ENCODE measurements around the gene USF2.

Gene USF2

GRCh38 chr19:35246466-35247092, 22.2 kb upstream of the USF2 start:
- no peak for DNase-seq

GRCh38 chr19:35247526-35248309, 21.0 kb upstream of the USF2 start:
- peak; percentile 59 for DNase-seq

DNA sequence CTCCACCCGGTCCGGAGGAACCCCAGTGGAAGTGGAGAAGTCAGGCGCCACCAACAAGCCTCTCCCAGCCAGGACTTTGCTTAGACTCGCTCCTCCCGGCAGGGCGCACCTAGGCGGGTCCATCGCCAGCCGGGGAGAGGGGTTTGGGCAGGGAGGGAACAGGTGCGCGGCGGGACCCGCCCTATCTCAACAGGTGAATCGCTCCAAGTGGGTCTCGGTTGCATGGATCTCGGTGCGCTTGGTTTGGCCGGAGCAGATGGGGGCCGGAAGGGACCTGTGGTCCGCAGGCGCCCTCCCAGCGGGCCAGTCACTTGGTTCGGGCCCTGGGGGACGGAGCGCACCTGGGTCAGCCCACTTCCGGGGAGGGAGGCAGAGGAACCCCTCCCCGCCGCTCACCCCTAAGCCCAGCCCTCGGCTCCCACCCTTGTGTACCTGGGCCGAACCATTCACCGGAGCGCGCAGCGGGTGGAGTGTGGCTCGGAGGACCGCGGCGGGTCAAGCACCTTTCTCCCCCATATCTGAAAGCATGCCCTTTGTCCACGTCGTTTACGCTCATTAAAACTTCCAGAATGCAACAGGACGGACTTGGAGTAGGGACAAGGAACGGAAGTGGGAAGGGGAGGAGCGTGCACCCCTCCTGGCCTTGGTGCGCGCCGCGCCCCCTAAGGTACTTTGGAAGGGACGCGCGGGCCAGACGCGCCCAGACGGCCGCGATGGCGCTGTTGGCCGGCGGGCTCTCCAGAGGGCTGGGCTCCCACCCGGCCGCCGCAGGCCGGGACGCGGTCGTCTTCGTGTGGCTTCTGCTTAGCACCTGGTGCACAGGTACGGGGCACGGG, 20.2 kb upstream of the USF2 start, which contains the start of gene LSR:
Gene LSR (plus strand): TSS at position 693 of the 836 bp plus-strand sequence. CDS start 21 bp downstream, at position 714.
- DNase-seq: peak; percentile 68

GRCh38 chr19:35249146-35249847, 19.5 kb upstream of the USF2 start:
- no peak for DNase-seq

DNA sequence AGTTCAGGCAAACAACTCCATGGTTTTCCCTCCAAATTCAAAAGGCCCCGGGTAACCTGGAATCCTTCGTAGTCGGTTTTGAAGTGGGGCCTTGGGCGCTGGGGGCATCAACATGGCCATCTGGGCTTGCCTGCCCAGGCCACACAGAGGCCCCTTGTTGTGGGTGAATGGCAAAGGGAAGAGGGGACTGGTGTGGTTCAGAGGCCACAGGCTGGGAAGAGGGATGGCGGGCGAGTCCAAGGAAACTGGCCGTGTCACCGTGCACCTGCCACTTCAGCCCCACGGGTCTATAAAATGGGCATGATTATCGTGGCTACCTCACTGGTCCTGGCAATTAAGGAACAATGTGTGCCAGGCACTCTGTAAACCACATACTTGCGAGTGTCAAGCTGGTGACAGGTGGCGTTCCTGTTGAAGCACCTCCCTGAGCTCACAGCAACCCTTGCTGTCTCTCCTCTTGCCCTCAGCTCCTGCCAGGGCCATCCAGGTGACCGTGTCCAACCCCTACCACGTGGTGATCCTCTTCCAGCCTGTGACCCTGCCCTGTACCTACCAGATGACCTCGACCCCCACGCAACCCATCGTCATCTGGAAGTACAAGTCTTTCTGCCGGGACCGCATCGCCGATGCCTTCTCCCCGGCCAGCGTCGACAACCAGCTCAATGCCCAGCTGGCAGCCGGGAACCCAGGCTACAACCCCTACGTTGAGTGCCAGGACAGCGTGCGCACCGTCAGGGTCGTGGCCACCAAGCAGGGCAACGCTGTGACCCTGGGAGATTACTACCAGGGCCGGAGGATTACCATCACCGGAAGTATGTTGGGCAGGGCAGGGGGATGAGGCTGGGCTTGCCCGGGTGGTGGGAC, 18.7 kb upstream of the USF2 start:
- DNase-seq: no peak

DNA sequence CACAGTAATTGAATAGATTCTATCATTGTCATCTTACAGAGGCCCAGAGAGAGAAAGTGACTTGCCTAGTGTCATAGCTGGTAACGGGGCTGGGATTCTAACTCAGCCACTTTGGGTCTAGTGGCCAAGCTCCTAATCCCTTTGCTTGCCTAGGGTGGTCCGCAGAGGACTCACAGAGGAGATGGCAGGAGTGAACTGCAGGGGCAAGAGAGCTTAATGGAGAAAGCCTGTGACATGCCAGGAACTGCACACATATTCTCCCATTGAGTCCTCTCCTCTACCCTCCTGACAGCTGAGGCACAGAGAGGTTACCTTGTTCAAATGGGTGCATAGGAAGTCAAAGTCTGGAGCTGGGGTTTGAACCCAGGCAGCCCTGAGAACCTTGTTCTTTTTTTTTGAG, 17.3 kb upstream of the USF2 start:
- no peak for DNase-seq

DNA sequence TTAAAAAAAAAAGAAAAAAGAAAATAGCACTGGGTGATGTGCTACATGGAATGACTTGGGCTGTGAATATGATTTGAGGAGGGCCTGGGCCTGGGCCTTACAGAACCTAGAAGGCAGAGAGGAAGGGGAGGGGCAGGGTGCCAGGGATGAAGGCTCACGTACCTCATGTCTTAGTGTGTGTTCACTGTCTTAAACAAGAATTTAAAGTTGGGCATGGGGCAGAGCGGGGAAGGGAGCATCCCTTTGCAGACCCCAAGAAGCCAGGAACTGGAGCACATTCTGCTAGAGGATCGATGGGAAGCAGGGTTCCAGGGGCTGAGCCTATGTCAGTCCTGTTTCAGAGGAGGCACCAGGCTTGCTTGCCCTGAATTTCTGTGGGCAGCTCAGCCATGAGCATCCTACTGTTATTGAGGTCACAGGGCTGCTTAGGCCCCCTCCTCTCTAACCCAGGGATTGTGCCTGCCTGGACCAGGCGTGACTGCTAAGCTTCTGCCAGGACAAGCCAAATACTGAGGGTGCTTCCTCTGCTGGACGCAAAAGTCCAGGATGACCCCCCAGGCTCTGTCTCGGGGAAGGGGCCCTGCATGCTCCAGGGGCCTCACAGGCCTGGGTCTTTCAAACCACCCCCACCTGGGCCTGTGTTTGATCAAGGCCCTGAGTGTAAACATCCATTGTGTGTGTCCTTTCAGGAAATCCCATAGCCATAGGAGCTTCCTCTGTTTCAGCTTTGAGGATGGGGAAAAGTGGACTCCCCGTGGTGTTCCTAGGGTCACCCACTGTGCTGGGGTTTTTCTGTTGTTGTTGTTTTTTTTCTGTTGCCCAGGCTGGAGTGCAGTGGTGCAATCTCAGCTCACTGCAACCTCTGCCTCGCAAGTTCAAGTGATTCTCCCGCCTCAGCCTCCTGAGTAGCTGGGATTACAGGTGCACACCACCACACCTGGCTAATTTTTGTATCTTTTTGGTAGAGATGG, 15.2 kb upstream of the USF2 start:
- DNase-seq: no peak

GRCh38 chr19:35254341-35255297, 14.1 kb upstream of the USF2 start:
- DNase-seq: no peak

- DNase-seq: no peak
Measured at GRCh38 chr19:35256566-35256965, 12.2 kb upstream of the USF2 start.

GRCh38 chr19:35257113-35257461, 11.7 kb upstream of the USF2 start:
- no peak for DNase-seq

- no peak for DNase-seq
Measured at GRCh38 chr19:35260694-35261304, 8.0 kb upstream of the USF2 start.

- DNase-seq: no peak
Measured at GRCh38 chr19:35261356-35262100, 7.2 kb upstream of the USF2 start.

- DNase-seq: no peak
Measured at GRCh38 chr19:35262101-35262761, 6.5 kb upstream of the USF2 start.

DNA sequence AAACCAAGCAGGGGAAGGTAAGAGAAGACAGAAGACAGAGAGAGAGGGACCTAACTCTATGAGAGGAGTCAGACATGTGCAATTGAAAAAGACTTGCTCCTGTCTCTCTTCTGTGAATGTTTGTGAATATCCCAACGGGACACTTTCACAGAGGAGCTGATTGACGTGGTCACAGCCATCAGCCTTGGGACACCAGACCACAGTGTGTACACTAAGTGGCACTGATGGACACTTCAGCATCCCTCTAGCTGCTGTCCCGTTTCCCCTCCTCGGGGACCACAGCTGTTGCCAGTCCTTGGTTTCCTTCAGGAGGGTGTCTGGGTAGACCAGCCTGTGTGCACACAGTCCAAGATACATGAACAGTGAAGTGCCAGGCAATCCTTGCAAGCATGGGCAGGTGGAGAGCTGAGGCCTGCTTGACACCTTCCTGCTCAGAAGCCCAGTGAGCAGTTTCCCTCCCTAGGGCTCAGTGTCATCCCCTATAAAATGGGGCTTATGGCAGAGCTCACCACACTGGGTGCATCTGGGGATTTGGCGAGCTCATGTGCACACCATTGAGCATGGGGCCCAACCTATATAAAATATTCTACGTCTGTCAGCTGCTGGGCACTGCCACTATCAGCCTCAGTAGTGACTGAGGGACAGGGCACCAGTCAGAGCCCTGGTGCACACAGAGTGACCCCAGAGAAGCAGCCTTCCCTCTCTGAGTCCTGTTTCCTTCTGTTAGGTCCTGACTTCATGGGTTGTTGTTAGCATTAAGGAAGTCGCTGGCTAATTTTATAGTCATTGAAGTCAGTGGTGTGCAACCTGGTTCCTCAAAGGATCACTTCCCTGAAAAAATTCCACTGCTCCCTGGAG, 4.3 kb upstream of the USF2 start:
- no peak for DNase-seq

- DNase-seq: no peak
Measured at GRCh38 chr19:35265126-35265899, 3.4 kb upstream of the USF2 start.
